PC-9 (cell line): ENCODE measurements around the gene TSPOAP1. TPM values are rescaled to one million over a fixed set of nuclear protein-coding genes. Genes with fewer than 3 reads are reported as not detected.

ENCODE experiments used
- BruUV-seq: library from RNA; stranded (reverse); fragments of 400-500 nt; replicated peaks from 2 replicates; lab custom pipeline; 2021; lab: Mats Ljungman, UMichigan
- CTCF ChIA-PET: fragments of 300-600 bp; sonication (Branson Sonifier 250); formaldehyde crosslinking; loops from one replicate; lab custom pipeline; 2022; ENCODE audit warnings: antibody characterized with exemption; lab: Charles Lee
- POLR2A ChIA-PET: fragments of 300-600 bp; sonication (Branson Sonifier 250); formaldehyde crosslinking; loops from one replicate; lab custom pipeline; 2022; ENCODE audit warnings: antibody characterized with exemption; ENCODE audit not compliant: unreplicated experiment; lab: Charles Lee
- DNase-seq, 2 experiments: peaks; one replicate each; pipeline versions ENCODE4 v3.0.0 to v3.0.0-alpha.2; 2015 to 2022; ENCODE audit warnings: mixed read lengths in 1 of 2
- H2AFZ ChIP-seq: fragments of 200-600 bp; sonication (generic); 2 replicates; pipeline ENCODE4 v1.8.1; 2017; ENCODE audit warnings: antibody characterized with exemption
- H3F3A ChIP-seq: fragments of 200-600 bp; sonication (generic); 2 replicates; pipeline ENCODE4 v1.8.1; 2017; ENCODE audit warnings: antibody characterized with exemption, mild to moderate bottlenecking, low read depth; ENCODE audit not compliant: insufficient read depth
- H3K27ac ChIP-seq: fragments of 200-600 bp; sonication (generic); 2 replicates; pipeline ENCODE4 v1.6.1; 2016; ENCODE audit warnings: mixed run types
- H3K27me3 ChIP-seq: fragments of 200-600 bp; sonication (generic); 2 replicates; pipeline ENCODE4 v1.6.1; 2016; ENCODE audit warnings: low read depth, mixed run types; ENCODE audit not compliant: insufficient read depth
- H3K36me3 ChIP-seq: fragments of 200-600 bp; sonication (generic); 2 replicates; pipeline ENCODE4 v1.6.1; 2016; ENCODE audit warnings: low read depth, mixed run types
- H3K4me1 ChIP-seq: fragments of 200-600 bp; sonication (generic); replicated peaks from 2 replicates; pipeline ENCODE4 v1.6.1; 2016; ENCODE audit warnings: mixed run types; ENCODE audit not compliant: insufficient read depth
- H3K4me2 ChIP-seq: fragments of 200-600 bp; sonication (generic); 2 replicates; pipeline ENCODE4 v1.6.1; 2017; ENCODE audit warnings: mixed run types
- H3K4me3 ChIP-seq: fragments of 200-600 bp; sonication (generic); 2 replicates; pipeline ENCODE4 v1.6.1; 2016; ENCODE audit warnings: mixed run types
- H3K79me2 ChIP-seq: fragments of 200-600 bp; sonication (generic); 2 replicates; pipeline ENCODE4 v1.6.1; 2017; ENCODE audit warnings: low read depth, mixed run types
- H3K9me2 ChIP-seq: fragments of 200-600 bp; sonication (generic); 2 replicates; pipeline ENCODE4 v1.8.1; 2017; ENCODE audit warnings: mild to moderate bottlenecking; ENCODE audit not compliant: insufficient read depth
- H3K9me3 ChIP-seq: fragments of 200-600 bp; sonication (generic); 2 replicates; pipeline ENCODE4 v1.8.1; 2016; ENCODE audit warnings: low read depth; ENCODE audit not compliant: insufficient read depth
- H4K20me1 ChIP-seq: fragments of 200-600 bp; sonication (generic); 2 replicates; pipeline ENCODE4 v1.8.1; 2017; ENCODE audit not compliant: insufficient read depth
- CTCF ChIP-seq: fragments of 200-600 bp; sonication (generic); conservative IDR thresholded peaks from 2 replicates; pipeline ENCODE4 v1.6.1; 2017; ENCODE audit warnings: mixed run types, antibody characterized with exemption, mild to moderate bottlenecking, moderate library complexity
- EZH2 ChIP-seq: fragments of 200-600 bp; sonication (generic); IDR thresholded peaks from 2 replicates; pipeline ENCODE4 v1.8.0; 2017; ENCODE audit warnings: antibody characterized with exemption, low read depth
- intact Hi-C: fragments of 100-400 bp; cut with micrococcal nuclease; formaldehyde crosslinking; loops from one replicate; pipeline ENCODE4 v1.10.0; 2022; ENCODE audit not compliant: unreplicated experiment
- total RNA-seq: library from RNA; stranded (reverse); gene quantifications from 2 replicates; pipeline ENCODE4 v1.2.3, GENCODE V29; 2021

TSPOAP1 gene
- total RNA-seq, 1 experiment from 2014 or later, result 0.15 TPM

- ChIA-PET POLR2A (no interaction called here), CTCF (no interaction called here)
- Histone ChIP-seq H3F3A (0 out of 2 replicates have a peak, but pooled peaks cover 5% of the 10 kb centered on the region), H3K9me3 (no peaks in the 10 kb centered on the region), H4K20me1 (no peaks in the 10 kb centered on the region), H3K4me3 (no peak overlapping the region), H3K4me2 (no peak overlapping the region), H3K4me1 (peaks cover 23% of the 10 kb centered on the region), H2AFZ (no peak overlapping the region), H3K79me2 (no peaks in the 10 kb centered on the region), H3K27ac (no peak overlapping the region), H3K9me2 (no peaks in the 10 kb centered on the region), H3K36me3 (no peaks in the 10 kb centered on the region), H3K27me3 (peaks cover 8% of the 10 kb centered on the region; the same call in 1 of the 2 replicates)
- DNase-seq, result no peak
- no TSS peak for BruUV-seq
- no peak for TF ChIP-seq EZH2
- TF ChIP-seq CTCF, result no peak
- intact Hi-C loops, result no loop called here
Observed at GRCh38 chr17:58373923-58374322, 45.3 kb upstream of the TSPOAP1 start.

DNA sequence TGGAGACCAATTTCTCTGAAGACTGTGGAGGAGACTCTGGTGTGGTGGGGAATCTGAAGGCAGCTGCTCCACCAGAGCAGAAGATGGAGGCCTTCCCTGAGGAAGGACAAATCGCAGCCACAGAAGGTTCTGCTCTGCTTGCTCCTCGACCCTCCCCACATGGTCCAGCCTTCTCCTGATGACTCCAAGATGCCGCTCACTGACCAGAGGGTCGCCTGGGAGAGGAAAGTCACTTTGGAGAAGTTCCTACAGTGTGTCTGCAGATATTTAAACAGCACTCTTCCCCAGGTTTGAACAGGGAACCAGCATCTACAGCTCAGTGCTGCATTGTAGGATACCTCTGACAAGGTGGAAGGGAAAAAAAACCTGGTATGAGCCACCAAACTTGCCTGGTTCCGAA, 44.4 kb upstream of the TSPOAP1 start:
- TF ChIP-seq CTCF, result no peak
- POLR2A ChIA-PET, result no interaction called here
- Histone ChIP-seq H3K9me3 (no peaks in the 10 kb centered on the region), H2AFZ (no peak overlapping the region), H4K20me1 (no peaks in the 10 kb centered on the region), H3K27me3 (peaks cover 8% of the 10 kb centered on the region; the same call in 1 of the 2 replicates), H3K9me2 (no peaks in the 10 kb centered on the region), H3K4me1 (peaks cover 23% of the 10 kb centered on the region), H3K36me3 (no peaks in the 10 kb centered on the region), H3K4me3 (no peak overlapping the region), H3K27ac (no peak overlapping the region), H3F3A (0 out of 2 replicates have a peak, but pooled peaks cover 5% of the 10 kb centered on the region), H3K79me2 (no peaks in the 10 kb centered on the region), H3K4me2 (no peak overlapping the region)
- no peak for DNase-seq
- CTCF ChIA-PET, result no interaction called here
- intact Hi-C loops, result no loop called here
- BruUV-seq, result no TSS peak

GRCh38 chr17:58371300-58371950, 42.8 kb upstream of the TSPOAP1 start:
- ChIA-PET POLR2A (no interaction called here), CTCF (no interaction called here)
- Histone ChIP-seq H3K4me2 (no peak overlapping the region), H3K79me2 (no peaks in the 10 kb centered on the region), H3K27ac (no peak overlapping the region), H3K9me2 (no peaks in the 10 kb centered on the region), H3F3A (no peaks in the 10 kb centered on the region), H4K20me1 (no peaks in the 10 kb centered on the region), H3K9me3 (no peaks in the 10 kb centered on the region), H3K36me3 (no peaks in the 10 kb centered on the region), H3K4me1 (peaks cover 7% of the 10 kb centered on the region), H2AFZ (no peak overlapping the region), H3K4me3 (no peak overlapping the region), H3K27me3 (peaks cover 14% of the 10 kb centered on the region; the same call in 1 of the 2 replicates)
- no peak for DNase-seq
- intact Hi-C loops, result no loop called here
- TF ChIP-seq CTCF (no peak), EZH2 (no peak)
- no TSS peak for BruUV-seq
